Measurements from ENCODE around the gene C1orf159. TPM values are rescaled to one million over a fixed set of nuclear protein-coding genes. Genes with fewer than 3 reads are reported as not detected.

C1orf159 gene
- total RNA-seq, 1 donor from 2014 or later, result 20.2 TPM

DNA sequence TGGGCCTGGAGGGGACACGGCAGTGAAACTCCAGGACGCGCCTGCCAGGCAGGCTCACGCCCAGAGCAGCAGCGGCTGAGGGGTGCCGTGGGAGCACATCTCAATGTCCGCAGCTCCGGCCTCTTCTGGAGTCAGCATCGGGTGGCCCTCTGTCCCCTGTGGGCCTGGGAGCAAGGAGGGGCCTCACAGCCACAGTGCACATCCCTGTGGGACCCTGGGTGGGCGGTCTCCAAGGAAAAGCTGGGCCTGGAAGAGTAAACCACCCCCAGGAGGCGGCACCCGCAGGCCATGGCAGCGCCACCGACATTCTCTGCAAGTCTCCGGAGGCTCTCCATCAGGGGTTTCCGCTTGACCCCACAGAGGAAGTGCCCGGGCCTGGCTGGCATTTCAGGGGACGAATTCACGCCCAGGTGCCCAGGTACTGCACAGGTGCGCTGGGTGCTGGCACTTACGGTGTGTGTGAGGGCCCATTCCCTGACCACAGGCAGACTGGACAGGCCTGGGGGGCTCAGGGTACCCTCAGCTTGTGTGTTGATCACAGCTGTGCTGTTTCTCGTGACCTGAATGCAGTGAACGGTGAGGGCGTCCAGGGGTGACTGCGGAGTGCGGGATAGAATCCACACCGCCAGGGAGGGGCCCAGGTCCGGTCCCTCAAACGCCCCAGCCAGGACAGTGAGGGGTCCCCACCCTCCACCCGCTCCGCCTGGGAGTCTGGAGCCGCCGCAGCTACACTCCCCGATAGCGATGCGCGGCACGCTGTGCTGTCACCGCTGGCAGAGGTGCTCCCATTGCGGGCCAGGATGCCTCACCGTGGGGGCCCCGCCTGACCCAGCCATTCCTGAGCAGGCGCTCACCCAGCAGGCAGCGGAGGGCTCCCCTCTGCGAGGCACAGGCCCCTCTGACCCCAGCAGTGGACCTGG lies 25.2 kb downstream of the C1orf159 start:
- DNase-seq (ENCODE audit: low read depth), result no peak
- H3K4me3 ChIP-seq (ENCODE audit: low read depth, low read length), result no peak overlapping the region
- TF ChIP-seq, protein P1, sequence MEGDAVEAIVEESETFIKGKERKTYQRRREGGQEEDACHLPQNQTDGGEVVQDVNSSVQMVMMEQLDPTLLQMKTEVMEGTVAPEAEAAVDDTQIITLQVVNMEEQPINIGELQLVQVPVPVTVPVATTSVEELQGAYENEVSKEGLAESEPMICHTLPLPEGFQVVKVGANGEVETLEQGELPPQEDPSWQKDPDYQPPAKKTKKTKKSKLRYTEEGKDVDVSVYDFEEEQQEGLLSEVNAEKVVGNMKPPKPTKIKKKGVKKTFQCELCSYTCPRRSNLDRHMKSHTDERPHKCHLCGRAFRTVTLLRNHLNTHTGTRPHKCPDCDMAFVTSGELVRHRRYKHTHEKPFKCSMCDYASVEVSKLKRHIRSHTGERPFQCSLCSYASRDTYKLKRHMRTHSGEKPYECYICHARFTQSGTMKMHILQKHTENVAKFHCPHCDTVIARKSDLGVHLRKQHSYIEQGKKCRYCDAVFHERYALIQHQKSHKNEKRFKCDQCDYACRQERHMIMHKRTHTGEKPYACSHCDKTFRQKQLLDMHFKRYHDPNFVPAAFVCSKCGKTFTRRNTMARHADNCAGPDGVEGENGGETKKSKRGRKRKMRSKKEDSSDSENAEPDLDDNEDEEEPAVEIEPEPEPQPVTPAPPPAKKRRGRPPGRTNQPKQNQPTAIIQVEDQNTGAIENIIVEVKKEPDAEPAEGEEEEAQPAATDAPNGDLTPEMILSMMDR (conservative IDR thresholded peaks at IDR 0.05; ENCODE audit: low read depth, low read length), result no peak

DNA sequence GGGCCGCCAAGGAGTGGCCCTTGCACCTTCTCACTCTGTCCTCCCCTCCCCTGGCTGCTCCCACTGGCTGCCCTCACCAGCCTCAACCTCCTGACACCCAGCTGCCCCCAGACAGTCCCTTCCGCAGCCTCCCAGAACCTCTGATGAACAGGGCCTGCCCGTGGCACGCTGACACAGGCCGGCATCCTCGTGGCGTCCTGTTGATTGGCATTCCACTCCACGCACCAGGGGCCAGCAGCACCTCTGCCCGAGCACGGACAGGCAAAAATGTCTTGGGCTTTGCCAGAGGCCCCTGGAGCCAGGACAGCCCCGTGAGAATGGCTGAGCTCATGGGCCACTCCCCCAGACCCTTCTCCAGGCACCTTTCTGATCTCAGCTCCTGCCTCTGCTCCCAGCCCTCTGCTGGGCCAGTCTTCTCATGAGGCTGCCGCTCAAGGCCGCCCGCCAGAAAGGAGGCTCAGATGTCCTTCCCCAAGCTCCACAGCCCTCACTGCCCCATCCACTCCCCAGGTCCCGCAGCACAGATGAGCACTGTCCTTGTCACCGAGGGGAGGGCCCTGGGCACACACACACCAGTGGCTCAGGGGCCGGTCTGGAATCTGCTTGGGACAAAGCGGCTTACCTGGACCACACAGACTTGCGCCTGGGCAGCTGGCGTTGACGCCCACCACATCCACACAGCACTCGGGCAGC lies 26.0 kb downstream of the C1orf159 start:
- DNase-seq (ENCODE audit: low read depth), result no peak
- TF ChIP-seq, protein P1 (conservative IDR thresholded peaks at IDR 0.05; ENCODE audit: low read depth, low read length), result no peak
- no peak overlapping the region for H3K4me3 ChIP-seq (ENCODE audit: low read depth, low read length)

DNA sequence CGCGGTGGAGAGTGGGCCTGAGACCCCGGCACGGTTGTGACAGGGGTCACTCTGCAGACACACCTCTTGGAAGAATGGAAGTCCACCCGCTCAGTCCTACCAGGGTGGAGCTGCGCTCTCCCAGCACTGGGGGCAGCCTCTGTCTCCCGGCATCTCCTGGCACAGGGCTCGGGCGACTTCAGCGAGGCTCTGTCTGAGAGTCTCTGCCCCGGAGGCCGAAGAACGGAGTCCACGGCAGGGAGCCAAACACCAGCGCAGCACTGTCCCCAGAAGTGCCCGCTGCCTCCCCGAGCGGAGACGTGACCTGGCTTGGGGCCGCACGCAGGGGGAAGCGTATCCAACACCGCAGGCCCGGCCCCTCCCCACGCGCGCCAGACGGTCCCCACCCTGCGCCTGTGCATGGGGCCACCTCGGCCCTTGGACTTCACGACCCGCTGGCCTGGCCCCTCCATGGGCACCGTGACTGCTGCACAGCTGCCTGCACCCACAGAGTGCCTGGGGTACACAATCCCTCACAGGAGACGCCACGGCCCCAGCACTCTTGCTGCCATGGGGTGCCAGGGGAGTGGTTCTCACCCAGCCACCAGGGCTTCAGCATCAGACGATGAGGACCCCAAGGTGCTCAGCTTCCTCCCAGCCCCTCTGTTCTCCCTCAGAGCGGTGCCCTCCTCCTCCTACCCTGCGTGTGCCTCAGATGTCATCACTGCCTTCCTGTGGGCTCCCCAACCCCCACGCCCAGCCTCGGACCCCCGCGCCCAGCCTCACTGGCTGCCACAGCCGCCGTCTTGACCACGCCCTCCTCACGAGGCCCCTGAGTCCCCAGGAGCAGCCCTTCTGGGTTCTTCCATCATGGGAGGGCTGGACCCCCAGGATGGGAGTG lies 26.8 kb downstream of the C1orf159 start:
- no peak overlapping the region for H3K4me3 ChIP-seq (ENCODE audit: low read depth, low read length)
- TF ChIP-seq, protein P1 (conservative IDR thresholded peaks at IDR 0.05; ENCODE audit: low read depth, low read length), result no peak
- no peak for DNase-seq (ENCODE audit: low read depth)

DNA sequence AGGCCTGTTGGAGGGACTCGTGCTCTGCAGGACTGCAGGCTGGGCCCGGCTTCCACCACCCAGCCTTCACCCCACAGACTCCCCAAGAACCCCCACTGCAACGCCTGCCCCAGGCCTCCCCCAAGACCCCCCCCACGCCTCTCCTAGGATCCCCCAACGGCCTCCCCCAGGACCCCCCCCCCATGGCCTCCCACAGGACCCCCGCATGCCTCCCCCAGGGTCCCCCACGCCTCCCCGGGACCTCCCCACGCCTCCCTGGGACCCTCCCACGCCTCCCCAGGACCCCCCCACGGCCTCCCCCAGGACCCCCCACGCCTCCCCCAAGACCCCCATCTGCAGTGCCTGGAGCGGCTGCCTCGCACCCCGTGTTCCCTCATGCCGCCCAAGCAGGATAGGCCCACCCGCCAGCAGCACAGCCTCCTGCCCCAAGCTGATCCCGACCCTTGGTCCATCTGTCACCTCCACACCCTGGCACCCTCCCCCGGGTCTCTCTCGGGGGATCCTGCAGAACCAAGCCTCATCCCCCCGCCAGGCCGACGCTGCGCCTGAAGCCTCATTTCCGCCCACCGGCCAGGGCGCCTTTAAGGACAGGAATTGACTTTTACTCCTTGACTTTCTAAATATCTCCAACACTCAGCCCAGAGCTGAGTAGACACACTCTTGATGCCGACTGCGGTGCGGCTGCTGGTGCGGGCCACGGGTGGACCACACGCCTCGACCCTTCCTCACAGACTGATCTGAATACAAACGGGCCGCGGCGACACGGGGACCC lies 27.7 kb downstream of the C1orf159 start:
- TF ChIP-seq, protein P1 (conservative IDR thresholded peaks at IDR 0.05; ENCODE audit: low read depth, low read length), result no peak
- DNase-seq (ENCODE audit: low read depth), result no peak

DNA sequence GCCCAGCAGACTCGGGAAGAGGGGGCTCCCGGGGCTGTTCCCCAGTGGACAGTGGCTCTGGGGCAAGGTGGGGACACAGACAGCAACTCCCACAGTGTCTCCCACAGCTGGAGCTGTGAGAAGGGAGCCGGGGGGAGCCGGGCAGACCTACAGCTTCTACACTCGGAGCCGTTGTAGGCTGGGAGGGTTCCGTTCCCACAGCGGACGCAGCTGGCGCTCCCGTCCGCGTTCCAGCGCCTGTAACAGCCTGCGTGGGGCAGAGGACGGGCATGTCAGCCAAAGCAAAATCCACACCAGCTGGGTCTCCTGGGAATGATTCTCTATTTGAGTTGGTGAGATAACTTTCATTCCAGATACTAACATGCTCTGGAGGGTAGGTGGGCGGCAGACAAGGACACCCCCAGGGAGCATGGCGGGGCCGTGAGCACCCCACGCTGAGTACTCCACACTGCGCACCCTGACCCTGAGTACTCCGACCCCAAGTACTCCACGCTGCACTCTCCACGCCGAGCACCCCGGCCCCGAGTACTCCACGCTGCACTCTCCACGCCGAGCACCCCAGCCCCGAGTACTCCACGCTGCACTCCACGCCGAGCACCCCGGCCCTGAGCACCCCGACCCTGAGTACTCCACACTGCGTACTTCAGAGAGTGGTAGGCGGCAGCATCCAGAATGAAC lies 28.4 kb downstream of the C1orf159 start:
- TF ChIP-seq, protein P1 (conservative IDR thresholded peaks at IDR 0.05; ENCODE audit: low read depth, low read length), result no peak
- H3K4me3 ChIP-seq (ENCODE audit: low read depth, low read length), result no peak overlapping the region
- DNase-seq (ENCODE audit: low read depth), result no peak

More for the DNA sequence above, 27.7 kb downstream of the C1orf159 start:
- no peak overlapping the region for H3K4me3 ChIP-seq (ENCODE audit: low read depth, low read length)
